Measurements from ENCODE around the gene PIGR. TPM values are rescaled to one million over a fixed set of nuclear protein-coding genes. Genes with fewer than 3 reads are reported as not detected.
A peak's percentile ranks its signal among the peaks of the same experiment; 100 is the strongest.

Gene PIGR
- total RNA-seq, 1 donor from 2014 or later = 813 TPM

GRCh38 chr1:206898915-206899431 is 47.3 kb downstream of the PIGR start:
- H3K36me3 ChIP-seq = no peaks in the 10 kb centered on the region
- no peak for TF ChIP-seq CTCF (IDR thresholded peaks at IDR 0.05)
- no peaks in the 10 kb centered on the region for H3K27me3 ChIP-seq (ENCODE audit: low read depth)
- H3K9me3 ChIP-seq = no peaks in the 10 kb centered on the region
- H3K27ac ChIP-seq = no peak overlapping the region
- ATAC-seq = no peak
- DNase-seq = no peak
- intact Hi-C loops (cut with DNase I) = no loop called here
- no peak overlapping the region for H3K4me3 ChIP-seq
- H3K4me1 ChIP-seq = peaks cover 19% of the 10 kb centered on the region

DNA sequence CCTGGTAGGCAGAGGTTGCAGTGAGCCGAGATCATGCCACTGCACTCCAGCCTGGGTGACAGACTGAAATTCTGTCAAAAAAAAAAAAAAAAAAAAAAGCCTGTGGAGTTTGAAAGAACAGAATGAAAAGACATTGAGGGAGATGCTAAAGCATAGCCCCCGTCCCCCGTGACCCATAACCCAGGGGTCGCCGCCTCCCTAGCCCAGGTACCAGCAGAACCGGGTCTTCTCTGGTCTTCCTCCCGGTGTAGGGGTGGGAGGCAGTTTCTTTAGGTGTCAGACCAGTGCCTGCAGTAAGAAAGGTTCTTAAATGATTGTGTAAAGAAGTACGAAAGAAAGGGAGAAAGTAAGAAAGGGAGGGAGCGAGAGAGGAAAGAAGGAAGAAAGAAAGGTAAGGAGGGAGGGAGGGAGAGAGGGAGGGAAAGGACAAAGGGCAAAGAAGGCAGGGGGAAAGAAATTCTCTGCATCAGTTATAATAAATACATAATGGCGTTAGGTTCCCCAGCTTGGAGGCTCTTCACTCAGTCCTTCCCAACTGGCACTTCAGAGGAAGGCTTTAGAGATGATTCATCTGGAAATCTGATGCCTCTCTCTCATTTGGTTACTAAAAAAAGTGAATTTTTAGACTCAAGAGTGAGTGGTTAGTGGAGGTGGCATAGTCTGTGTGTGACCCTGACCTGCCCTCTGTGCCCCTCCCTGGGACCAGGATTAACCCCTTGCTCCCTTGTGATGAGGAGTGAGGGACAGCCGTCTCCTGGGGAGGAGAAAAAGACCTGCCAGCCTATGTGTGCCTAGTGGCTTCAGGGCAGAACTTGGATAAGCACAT is 48.0 kb downstream of the PIGR start:
- intact Hi-C loops (cut with DNase I) = no loop called here
- TF ChIP-seq CTCF (IDR thresholded peaks at IDR 0.05) = no peak
- Histone ChIP-seq H3K27ac (no peak overlapping the region), H3K27me3 (ENCODE audit: low read depth) (no peaks in the 10 kb centered on the region), H3K36me3 (no peaks in the 10 kb centered on the region), H3K4me3 (no peak overlapping the region), H3K4me1 (peaks cover 19% of the 10 kb centered on the region), H3K9me3 (no peaks in the 10 kb centered on the region)
- ATAC-seq (no peak), DNase-seq (no peak)

- no peaks in the 10 kb centered on the region for H3K27me3 ChIP-seq (ENCODE audit: low read depth)
- no peaks in the 10 kb centered on the region for H3K9me3 ChIP-seq
- H3K36me3 ChIP-seq = no peaks in the 10 kb centered on the region
- ATAC-seq (no peak), DNase-seq (no peak)
- H3K4me1 ChIP-seq = peaks cover 23% of the 10 kb centered on the region
- H3K4me3 ChIP-seq = no peak within 1 kb of the TSS
- intact Hi-C loops (cut with DNase I) = no loop called here
- no peak for TF ChIP-seq CTCF (IDR thresholded peaks at IDR 0.05)
- H3K27ac ChIP-seq = no peak within 1 kb of the TSS
Measured at GRCh38 chr1:206897175-206897574, 49.1 kb downstream of the PIGR start, which contains the start of gene IL24. Gene IL24, plus strand, starts transcription at chr1:206897443. Its CDS starts 390 bp downstream, at chr1:206897833.

DNA sequence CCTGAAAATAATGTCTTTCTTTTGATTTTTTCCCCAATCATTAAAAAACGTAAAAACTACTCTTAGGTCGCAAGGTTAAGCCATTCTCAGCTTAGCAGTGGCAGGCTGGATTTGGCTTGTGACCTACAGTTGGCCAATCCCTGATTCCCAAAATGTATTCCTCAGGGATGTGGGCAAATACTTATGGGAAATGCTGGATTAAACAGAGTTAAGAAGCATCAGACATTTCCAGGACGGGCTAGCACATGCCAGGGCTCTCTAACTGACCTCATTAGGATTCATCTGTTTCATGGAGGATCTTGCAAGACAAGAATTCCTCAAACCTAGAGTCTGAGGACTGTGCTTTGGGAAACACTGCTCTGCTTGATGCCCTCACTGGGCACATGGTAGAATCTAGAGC is 50.0 kb downstream of the PIGR start:
- no peak for TF ChIP-seq CTCF (IDR thresholded peaks at IDR 0.05)
- ATAC-seq = no peak

GRCh38 chr1:206895837-206896242 is 50.4 kb downstream of the PIGR start:
- Histone ChIP-seq H3K9me3 (no peaks in the 10 kb centered on the region), H3K27ac (peak overlapping the region; percentile 6), H3K4me3 (no peak overlapping the region), H3K27me3 (ENCODE audit: low read depth) (no peaks in the 10 kb centered on the region), H3K4me1 (peaks cover 32% of the 10 kb centered on the region), H3K36me3 (no peaks in the 10 kb centered on the region)
- TF ChIP-seq CTCF (IDR thresholded peaks at IDR 0.05) = no peak
- no peak for DNase-seq
- peak; percentile 64 to 80 for ATAC-seq
- intact Hi-C loops (cut with DNase I) = no loop called here

More for the DNA sequence above, 50.0 kb downstream of the PIGR start:
- H3K27ac ChIP-seq = no peak overlapping the region
- peaks cover 27% of the 10 kb centered on the region for H3K4me1 ChIP-seq
- no peak overlapping the region for H3K4me3 ChIP-seq
- H3K27me3 ChIP-seq (ENCODE audit: low read depth) = no peaks in the 10 kb centered on the region
- no peaks in the 10 kb centered on the region for H3K36me3 ChIP-seq
- no peaks in the 10 kb centered on the region for H3K9me3 ChIP-seq
- no peak for DNase-seq
- intact Hi-C loops (cut with DNase I) = no loop called here

Measured in lower lobe of right lung (tissue), 2 donors.